GM12875 (cell line): ENCODE results near the gene LAMB3.

ENCODE experiments used
- H3K4me3 ChIP-seq: one replicate; pipeline ENCODE4 v1.5.1; 2011; ENCODE audit warnings: low read depth, low read length, control low read depth
- TF ChIP-seq, protein P1 (sequence below): IDR thresholded peaks from 2 replicates; pipeline ENCODE4 v1.5.1; 2011; ENCODE audit warnings: low read depth, mild to moderate bottlenecking, control low read depth, inconsistent platforms, low read length, moderate library complexity, borderline replicate concordance; ENCODE audit not compliant: insufficient read depth

LAMB3 gene

DNA sequence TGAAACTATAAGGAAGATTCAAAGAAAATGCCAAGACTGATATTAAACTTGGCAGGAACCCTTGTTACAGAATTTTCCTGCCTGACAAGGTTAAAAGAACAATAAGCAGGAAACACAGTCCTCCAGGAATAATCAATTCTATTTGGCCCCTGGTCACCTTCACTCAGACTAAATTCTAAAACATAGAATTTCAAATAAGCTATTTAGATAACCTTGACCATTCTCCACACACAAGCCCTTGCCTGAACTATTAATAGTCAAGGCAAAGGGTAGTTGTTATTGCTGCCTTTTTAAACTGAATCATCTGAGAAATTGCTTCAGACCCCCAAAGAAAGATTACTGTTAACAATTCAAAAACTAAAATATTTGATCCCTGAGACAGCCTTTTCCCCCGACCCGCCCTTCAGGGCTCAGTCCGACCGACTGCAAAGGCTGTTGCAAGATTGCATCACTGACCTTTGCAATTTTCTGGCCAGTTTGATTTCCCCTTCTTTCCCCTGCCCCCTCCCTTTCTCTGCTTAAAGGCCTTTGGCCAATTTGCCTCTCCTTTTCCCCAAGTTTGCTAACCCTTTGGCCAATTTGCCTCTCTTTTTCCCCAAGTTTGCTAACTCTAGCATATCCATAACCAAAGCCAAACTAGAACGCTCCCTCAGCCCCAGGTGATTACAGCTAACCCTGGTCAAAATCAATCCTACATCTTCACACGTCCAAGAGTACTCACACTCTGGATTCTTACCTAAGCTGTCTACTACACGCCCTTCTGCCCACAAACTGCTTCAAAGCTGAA lies 21.6 kb upstream of the LAMB3 start:
- TF ChIP-seq, protein P1, sequence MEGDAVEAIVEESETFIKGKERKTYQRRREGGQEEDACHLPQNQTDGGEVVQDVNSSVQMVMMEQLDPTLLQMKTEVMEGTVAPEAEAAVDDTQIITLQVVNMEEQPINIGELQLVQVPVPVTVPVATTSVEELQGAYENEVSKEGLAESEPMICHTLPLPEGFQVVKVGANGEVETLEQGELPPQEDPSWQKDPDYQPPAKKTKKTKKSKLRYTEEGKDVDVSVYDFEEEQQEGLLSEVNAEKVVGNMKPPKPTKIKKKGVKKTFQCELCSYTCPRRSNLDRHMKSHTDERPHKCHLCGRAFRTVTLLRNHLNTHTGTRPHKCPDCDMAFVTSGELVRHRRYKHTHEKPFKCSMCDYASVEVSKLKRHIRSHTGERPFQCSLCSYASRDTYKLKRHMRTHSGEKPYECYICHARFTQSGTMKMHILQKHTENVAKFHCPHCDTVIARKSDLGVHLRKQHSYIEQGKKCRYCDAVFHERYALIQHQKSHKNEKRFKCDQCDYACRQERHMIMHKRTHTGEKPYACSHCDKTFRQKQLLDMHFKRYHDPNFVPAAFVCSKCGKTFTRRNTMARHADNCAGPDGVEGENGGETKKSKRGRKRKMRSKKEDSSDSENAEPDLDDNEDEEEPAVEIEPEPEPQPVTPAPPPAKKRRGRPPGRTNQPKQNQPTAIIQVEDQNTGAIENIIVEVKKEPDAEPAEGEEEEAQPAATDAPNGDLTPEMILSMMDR = no peak
- no peak overlapping the region for H3K4me3 ChIP-seq

GRCh38 chr1:209672705-209673630 lies 20.7 kb upstream of the LAMB3 start:
- TF ChIP-seq, protein P1 = no peak
- no peak overlapping the region for H3K4me3 ChIP-seq

- no peak overlapping the region for H3K4me3 ChIP-seq
- TF ChIP-seq, protein P1 = no peak
These were observed 18.3 kb upstream of the LAMB3 start for GRCh38 chr1:209670441-209671082.

DNA sequence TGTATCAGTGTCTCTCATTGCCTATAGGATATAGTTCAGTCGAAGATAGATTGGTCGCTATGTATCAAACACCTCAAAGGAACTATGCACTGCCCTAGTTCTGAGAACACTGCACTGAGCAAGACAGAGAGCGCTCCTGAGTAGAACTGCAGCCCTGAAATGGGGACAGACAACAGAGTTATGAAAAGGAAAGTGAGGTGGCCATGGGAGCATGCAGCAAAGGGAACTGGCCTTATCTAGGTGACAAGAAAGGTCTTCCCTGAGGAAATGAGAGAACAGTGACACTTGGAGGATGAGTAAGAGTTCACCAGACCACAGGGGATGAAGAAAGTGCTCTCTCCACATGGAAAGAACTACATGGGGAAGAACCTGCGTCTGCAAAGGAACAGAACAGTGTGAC lies 15.5 kb upstream of the LAMB3 start:
- TF ChIP-seq, protein P1 = no peak

DNA sequence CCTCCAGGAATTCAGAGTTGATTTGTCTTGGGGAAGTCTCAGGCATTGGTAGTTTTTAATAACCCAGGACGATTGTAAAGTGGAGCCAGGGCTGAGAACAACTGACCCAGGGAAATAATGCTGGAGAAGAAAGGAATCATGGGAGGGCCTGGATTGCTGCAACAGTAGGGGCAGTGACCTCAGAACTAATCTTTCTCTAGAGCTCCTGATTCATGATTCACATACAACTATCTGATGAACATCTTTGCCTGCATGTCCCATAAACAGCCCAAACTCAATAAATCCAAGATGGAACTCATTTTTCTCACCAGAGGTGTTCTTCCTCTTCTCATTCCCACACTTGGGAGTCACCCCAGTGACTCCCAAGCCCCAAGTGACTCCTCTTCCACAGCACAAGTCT lies 14.9 kb upstream of the LAMB3 start:
- TF ChIP-seq, protein P1 = no peak
- no peak overlapping the region for H3K4me3 ChIP-seq

More for the DNA sequence above, 15.5 kb upstream of the LAMB3 start:
- no peak overlapping the region for H3K4me3 ChIP-seq

- no peak overlapping the region for H3K4me3 ChIP-seq
- TF ChIP-seq, protein P1 = no peak
These were observed 10.7 kb upstream of the LAMB3 start for GRCh38 chr1:209662879-209663327.
